ENCODE data around the gene DEK.

GRCh38 chr6:18281564-18281963, 17.2 kb upstream of the DEK start:
- TF ChIP-seq CTCF (IDR thresholded peaks at IDR 0.05) (no peak), ZFX (IDR thresholded peaks at IDR 0.05; ENCODE audit: borderline replicate concordance) (no peak)
